ENCODE results near the gene CDKN2D. TPM values are rescaled to one million over a fixed set of nuclear protein-coding genes. Genes with fewer than 3 reads are reported as not detected.

The CDKN2D gene
- total RNA-seq, 2 experiments from 2014 or later: 22.4 to 26.6 TPM

GRCh38 chr19:10538204-10538983 lies 30.4 kb downstream of the CDKN2D start:
- Histone ChIP-seq H4K20me1 (ENCODE audit: insufficient read depth, low read length) (no peaks in the 10 kb centered on the region), H3K4me1 (ENCODE audit: insufficient read depth, low read length, poor library complexity, severe bottlenecking) (peaks cover 8% of the 10 kb centered on the region), H3K36me3 (ENCODE audit: insufficient read depth, low read length) (no peaks in the 10 kb centered on the region), H3K9me3 (ENCODE audit: low read length) (no peaks in the 10 kb centered on the region), H3K27ac (ENCODE audit: low read depth, low read length, poor library complexity, severe bottlenecking) (no peak overlapping the region), H3K9me2 (ENCODE audit: insufficient read depth, low read length) (no peaks in the 10 kb centered on the region), H3K4me2 (ENCODE audit: low read length) (no peak overlapping the region), H3K79me2 (ENCODE audit: insufficient read depth, low read depth, low read length) (no peaks in the 10 kb centered on the region), H3K4me3 (ENCODE audit: low read depth, low read length, poor library complexity, severe bottlenecking) (no peak overlapping the region), H2AFZ (ENCODE audit: low read length) (no peak overlapping the region)
- POLR2A ChIA-PET: interaction anchor here (0.6 kb wide), 1 partner anchor 58 kb away, joined by 3 read pairs; no protein-coding TSS in a partner anchor
- intact Hi-C loops (cut with micrococcal nuclease; ENCODE audit: unreplicated experiment): no loop called here
- DNase-seq (ENCODE audit: low spot score): no peak
- BruUV-seq (replicated peaks): no TSS peak
- CTCF ChIA-PET (ENCODE audit: unreplicated experiment): no interaction called here
- TF ChIP-seq, protein P1, sequence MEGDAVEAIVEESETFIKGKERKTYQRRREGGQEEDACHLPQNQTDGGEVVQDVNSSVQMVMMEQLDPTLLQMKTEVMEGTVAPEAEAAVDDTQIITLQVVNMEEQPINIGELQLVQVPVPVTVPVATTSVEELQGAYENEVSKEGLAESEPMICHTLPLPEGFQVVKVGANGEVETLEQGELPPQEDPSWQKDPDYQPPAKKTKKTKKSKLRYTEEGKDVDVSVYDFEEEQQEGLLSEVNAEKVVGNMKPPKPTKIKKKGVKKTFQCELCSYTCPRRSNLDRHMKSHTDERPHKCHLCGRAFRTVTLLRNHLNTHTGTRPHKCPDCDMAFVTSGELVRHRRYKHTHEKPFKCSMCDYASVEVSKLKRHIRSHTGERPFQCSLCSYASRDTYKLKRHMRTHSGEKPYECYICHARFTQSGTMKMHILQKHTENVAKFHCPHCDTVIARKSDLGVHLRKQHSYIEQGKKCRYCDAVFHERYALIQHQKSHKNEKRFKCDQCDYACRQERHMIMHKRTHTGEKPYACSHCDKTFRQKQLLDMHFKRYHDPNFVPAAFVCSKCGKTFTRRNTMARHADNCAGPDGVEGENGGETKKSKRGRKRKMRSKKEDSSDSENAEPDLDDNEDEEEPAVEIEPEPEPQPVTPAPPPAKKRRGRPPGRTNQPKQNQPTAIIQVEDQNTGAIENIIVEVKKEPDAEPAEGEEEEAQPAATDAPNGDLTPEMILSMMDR (conservative IDR thresholded peaks at IDR 0.05; ENCODE audit: low read length): no peak
- TF ChIP-seq EZH2phosphoT487 (IDR thresholded peaks at IDR 0.05; ENCODE audit: borderline replicate concordance, low read depth, low read length): no peak

- intact Hi-C loops (cut with micrococcal nuclease; ENCODE audit: unreplicated experiment): no loop called here
Measured at GRCh38 chr19:10537668-10538067, 31.1 kb downstream of the CDKN2D start.

More at GRCh38 chr19:10537668-10538067, 31.1 kb downstream of the CDKN2D start:
- Histone ChIP-seq H3K36me3 (ENCODE audit: insufficient read depth, low read length) (no peaks in the 10 kb centered on the region), H3K4me1 (ENCODE audit: insufficient read depth, low read length, poor library complexity, severe bottlenecking) (peaks cover under 1% of the 10 kb centered on the region), H3K79me2 (ENCODE audit: insufficient read depth, low read depth, low read length) (no peaks in the 10 kb centered on the region), H3K4me2 (ENCODE audit: low read length) (no peak overlapping the region), H3K9me2 (ENCODE audit: insufficient read depth, low read length) (no peaks in the 10 kb centered on the region), H2AFZ (ENCODE audit: low read length) (no peak overlapping the region), H4K20me1 (ENCODE audit: insufficient read depth, low read length) (no peaks in the 10 kb centered on the region), H3K4me3 (ENCODE audit: low read depth, low read length, poor library complexity, severe bottlenecking) (no peak overlapping the region), H3K27ac (ENCODE audit: low read depth, low read length, poor library complexity, severe bottlenecking) (no peak overlapping the region), H3K9me3 (ENCODE audit: low read length) (no peaks in the 10 kb centered on the region)
- no TSS peak for BruUV-seq (replicated peaks)
- TF ChIP-seq EZH2phosphoT487 (IDR thresholded peaks at IDR 0.05; ENCODE audit: borderline replicate concordance, low read depth, low read length): no peak
- TF ChIP-seq, protein P1 (conservative IDR thresholded peaks at IDR 0.05; ENCODE audit: low read length): no peak
- ChIA-PET POLR2A (interaction anchor here (0.6 kb wide), 1 partner anchor 57 kb away, joined by 3 read pairs; no protein-coding TSS in a partner anchor), CTCF (ENCODE audit: unreplicated experiment) (no interaction called here)
- no peak for DNase-seq (ENCODE audit: low spot score)
